COLO668 (cell line): ENCODE data around the gene ANKLE1.
"Not testable (repeated sequence)": the region's sequence is repeated elsewhere in the genome, so short reads cannot be mapped to it uniquely, and the experiment has no call there.

Source experiments
- DNase-seq: peaks from one replicate; lab custom pipeline; 2025; ENCODE audit not compliant: unreplicated experiment; lab: John Stamatoyannopoulos, UW

The ANKLE1 gene

GRCh38 chr19:17248011-17248776, 33.5 kb upstream of the ANKLE1 start:
- DNase-seq: peak; percentile 93

- no peak for DNase-seq
Measured at GRCh38 chr19:17249887-17250548, 31.7 kb upstream of the ANKLE1 start.

GRCh38 chr19:17254636-17255035, 27.1 kb upstream of the ANKLE1 start:
- no peak for DNase-seq

- DNase-seq: peak; percentile 54
Measured at GRCh38 chr19:17255150-17255621, 26.5 kb upstream of the ANKLE1 start.

GRCh38 chr19:17256130-17256529, 25.6 kb upstream of the ANKLE1 start:
- DNase-seq: no peak

GRCh38 chr19:17259118-17259780, 22.5 kb upstream of the ANKLE1 start:
- no peak for DNase-seq

GRCh38 chr19:17259934-17260333, 21.8 kb upstream of the ANKLE1 start:
- DNase-seq: no peak

GRCh38 chr19:17260842-17261325, 20.8 kb upstream of the ANKLE1 start:
- peak; percentile 89 for DNase-seq

- DNase-seq: no peak
Measured at GRCh38 chr19:17262557-17262956, 19.1 kb upstream of the ANKLE1 start.

GRCh38 chr19:17263712-17264640, 17.7 kb upstream of the ANKLE1 start:
- no peak for DNase-seq

- no peak for DNase-seq
Measured at GRCh38 chr19:17264641-17264979, 17.1 kb upstream of the ANKLE1 start, which contains the start of gene USHBP1. Gene USHBP1, minus strand, starts transcription at chr19:17264745. Its CDS starts 446 bp downstream, at chr19:17264299.

GRCh38 chr19:17266026-17266425, 15.7 kb upstream of the ANKLE1 start:
- DNase-seq: no peak

- DNase-seq: no peak
Measured at GRCh38 chr19:17266589-17266974, 15.1 kb upstream of the ANKLE1 start.

GRCh38 chr19:17266975-17267788, 14.5 kb upstream of the ANKLE1 start, which contains the start of gene BABAM1:
Gene BABAM1, plus strand, starts transcription at chr19:17267443. Its CDS starts 1,364 bp downstream, at chr19:17268807.
- DNase-seq: peak; percentile 91

- no peak for DNase-seq
Measured at GRCh38 chr19:17268754-17269153, 12.9 kb upstream of the ANKLE1 start.

- not testable (repeated sequence) for DNase-seq
Measured at GRCh38 chr19:17274892-17275291, 6.8 kb upstream of the ANKLE1 start.

- DNase-seq: no peak
Measured at GRCh38 chr19:17275441-17276175, 6.1 kb upstream of the ANKLE1 start.

- DNase-seq: no peak
Measured at GRCh38 chr19:17279436-17279835, 2.3 kb upstream of the ANKLE1 start.
